H1 (cell line): ENCODE data around the gene ISG15.

Experiments used
- HDAC2 ChIP-seq, 2 experiments: fragments of 300-600 bp in 1 of 2; sonication (generic) in 1 of 2; IDR thresholded peaks; 2 replicates each; pipeline ENCODE4 v1.6.1; 2011 to 2012; ENCODE audit warnings: low read depth in 2 of 2, low read length in 2 of 2, mild to moderate bottlenecking in 2 of 2, moderate library complexity in 2 of 2, borderline replicate concordance in 1 of 2, inconsistent platforms in 1 of 2
- JUN ChIP-seq: IDR thresholded peaks from 2 replicates; pipeline ENCODE4 v1.6.1; 2011; ENCODE audit warnings: low read depth, mild to moderate bottlenecking, improper control_type of control experiment, low read length
- PHF8 ChIP-seq: fragments of 200-600 bp; sonication (generic); conservative IDR thresholded peaks from 2 replicates; pipeline ENCODE4 v1.7.1; 2012; ENCODE audit warnings: low read depth, mild to moderate bottlenecking, inconsistent platforms, low read length, moderate library complexity
- TF ChIP-seq, protein P1 (sequence below), 3 experiments: IDR thresholded peaks; 1 replicate in 2 of 3; 2 replicates in 1 of 3; pipeline versions ENCODE4 v1.5.1 to v1.6.1; 2011; ENCODE audit warnings: low read length in 3 of 3, mild to moderate bottlenecking in 3 of 3, inconsistent platforms in 2 of 3, low read depth in 1 of 3, moderate library complexity in 1 of 3; ENCODE audit not compliant: insufficient read depth in 1 of 3; ENCODE audit errors: control extremely low read depth in 1 of 3

DNA sequence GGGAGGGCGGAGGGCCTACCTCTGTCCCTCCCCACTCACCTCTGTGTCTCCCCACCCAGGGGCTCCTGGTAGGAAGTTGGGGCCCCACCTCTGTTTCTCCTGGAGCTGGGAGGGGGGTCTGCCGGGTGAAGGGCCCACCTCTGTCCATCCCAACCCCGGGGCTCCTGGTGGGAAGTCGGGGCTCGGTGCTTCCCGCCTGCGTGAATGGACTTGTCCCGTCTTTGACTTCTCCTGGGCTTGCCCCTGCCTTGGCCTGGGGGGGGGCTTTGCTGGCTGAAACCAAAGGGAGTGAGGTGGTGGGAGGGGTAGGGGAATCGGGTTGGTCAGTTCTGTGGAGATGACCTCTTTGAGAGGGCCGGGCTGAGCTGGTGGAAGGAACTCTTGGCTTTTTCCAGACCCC, 12.4 kb downstream of the ISG15 start:
- TF ChIP-seq, protein P1, sequence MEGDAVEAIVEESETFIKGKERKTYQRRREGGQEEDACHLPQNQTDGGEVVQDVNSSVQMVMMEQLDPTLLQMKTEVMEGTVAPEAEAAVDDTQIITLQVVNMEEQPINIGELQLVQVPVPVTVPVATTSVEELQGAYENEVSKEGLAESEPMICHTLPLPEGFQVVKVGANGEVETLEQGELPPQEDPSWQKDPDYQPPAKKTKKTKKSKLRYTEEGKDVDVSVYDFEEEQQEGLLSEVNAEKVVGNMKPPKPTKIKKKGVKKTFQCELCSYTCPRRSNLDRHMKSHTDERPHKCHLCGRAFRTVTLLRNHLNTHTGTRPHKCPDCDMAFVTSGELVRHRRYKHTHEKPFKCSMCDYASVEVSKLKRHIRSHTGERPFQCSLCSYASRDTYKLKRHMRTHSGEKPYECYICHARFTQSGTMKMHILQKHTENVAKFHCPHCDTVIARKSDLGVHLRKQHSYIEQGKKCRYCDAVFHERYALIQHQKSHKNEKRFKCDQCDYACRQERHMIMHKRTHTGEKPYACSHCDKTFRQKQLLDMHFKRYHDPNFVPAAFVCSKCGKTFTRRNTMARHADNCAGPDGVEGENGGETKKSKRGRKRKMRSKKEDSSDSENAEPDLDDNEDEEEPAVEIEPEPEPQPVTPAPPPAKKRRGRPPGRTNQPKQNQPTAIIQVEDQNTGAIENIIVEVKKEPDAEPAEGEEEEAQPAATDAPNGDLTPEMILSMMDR (IDR thresholded peaks at IDR 0.05; ENCODE audit: control extremely low read depth in 1 of 3, insufficient read depth in 1 of 3, low read depth in 1 of 3, low read length in 3 of 3), result no peak
- TF ChIP-seq JUN (no peak), PHF8 (no peak), HDAC2 (IDR thresholded peaks at IDR 0.05; ENCODE audit: borderline replicate concordance in 1 of 2, low read depth in 2 of 2, low read length in 2 of 2) (no peak)
